Immature natural killer cell (primary cell): Measurements from ENCODE around the gene TXNRD1. TPM values are rescaled to one million over a fixed set of nuclear protein-coding genes. Genes with fewer than 3 reads are reported as not detected.

Experiments
- DNase-seq, 3 donors: peaks; one replicate each; pipeline ENCODE4 v3.0.0; 2022; ENCODE audit warnings: mixed read lengths in 1 of 3
- H3K27ac Mint-ChIP-seq, 6 donors: one replicate each; pipeline ENCODE4 v1.8.0; 2020; ENCODE audit warnings: mixed read lengths in 6 of 6, mild to moderate bottlenecking in 5 of 6, inconsistent platforms in 4 of 6, moderate library complexity in 3 of 6
- H3K27me3 Mint-ChIP-seq, 3 donors: one replicate each; pipeline ENCODE4 v1.8.0; 2020 to 2021; ENCODE audit warnings: low read depth in 3 of 3, mild to moderate bottlenecking in 3 of 3, mixed read lengths in 3 of 3, moderate library complexity in 3 of 3, inconsistent platforms in 1 of 3
- H3K36me3 Mint-ChIP-seq, 3 donors: one replicate each; pipeline ENCODE4 v1.8.0; 2020; ENCODE audit warnings: mixed read lengths in 3 of 3, inconsistent platforms in 2 of 3, mild to moderate bottlenecking in 2 of 3
- H3K4me1 Mint-ChIP-seq, 2 donors: one replicate each; pipeline ENCODE4 v1.8.0; 2020; ENCODE audit warnings: inconsistent platforms in 2 of 2, mild to moderate bottlenecking in 2 of 2, mixed read lengths in 2 of 2, moderate library complexity in 1 of 2
- H3K4me3 Mint-ChIP-seq, 5 donors: one replicate each; pipeline ENCODE4 v1.8.0; 2020; ENCODE audit warnings: mild to moderate bottlenecking in 5 of 5, mixed read lengths in 5 of 5, inconsistent platforms in 3 of 5, moderate library complexity in 3 of 5
- H3K9me3 Mint-ChIP-seq, 6 donors: one replicate each; pipeline ENCODE4 v1.8.0; 2020; ENCODE audit warnings: mild to moderate bottlenecking in 6 of 6, mixed read lengths in 6 of 6, inconsistent platforms in 4 of 6, moderate library complexity in 3 of 6
- polyA plus RNA-seq, 3 donors: library from polyadenylated mRNA; unstranded; fragments of 300-500 nt; fragmentation: Illumina TruSeq; gene quantifications; one replicate each; pipeline ENCODE4 v1.2.3, GENCODE V29; 2021

TXNRD1 gene
- polyA plus RNA-seq, 3 donors from 2014 or later = 30.4 to 53.7 (median 51.0) TPM

- Mint-ChIP-seq H3K36me3 (peaks cover 10 to 18% (median 11%) of the 10 kb centered on the region in 3 donors), H3K4me3 (no peak overlapping the region), H3K27me3 (peaks cover 0 to 2% (median 0%) of the 10 kb centered on the region in 3 donors), H3K4me1 (no peaks in the 10 kb centered on the region), H3K27ac (no peak overlapping the region), H3K9me3 (peaks cover 12 to 39% (median 26%) of the 10 kb centered on the region in 6 donors)
- no peak for DNase-seq
Measured at GRCh38 chr12:104234926-104235499, 19.4 kb downstream of the TXNRD1 start.

- DNase-seq = no peak
- H3K27me3 Mint-ChIP-seq = no peaks in the 10 kb centered on the region
- no peak overlapping the region for H3K4me3 Mint-ChIP-seq
- peaks cover 11 to 27% (median 22%) of the 10 kb centered on the region in 6 donors for H3K9me3 Mint-ChIP-seq
- H3K4me1 Mint-ChIP-seq = no peaks in the 10 kb centered on the region
- H3K27ac Mint-ChIP-seq = no peak overlapping the region
- peaks cover 7 to 12% (median 10%) of the 10 kb centered on the region in 3 donors for H3K36me3 Mint-ChIP-seq
Measured at GRCh38 chr12:104237930-104238329, 22.4 kb downstream of the TXNRD1 start.

DNA sequence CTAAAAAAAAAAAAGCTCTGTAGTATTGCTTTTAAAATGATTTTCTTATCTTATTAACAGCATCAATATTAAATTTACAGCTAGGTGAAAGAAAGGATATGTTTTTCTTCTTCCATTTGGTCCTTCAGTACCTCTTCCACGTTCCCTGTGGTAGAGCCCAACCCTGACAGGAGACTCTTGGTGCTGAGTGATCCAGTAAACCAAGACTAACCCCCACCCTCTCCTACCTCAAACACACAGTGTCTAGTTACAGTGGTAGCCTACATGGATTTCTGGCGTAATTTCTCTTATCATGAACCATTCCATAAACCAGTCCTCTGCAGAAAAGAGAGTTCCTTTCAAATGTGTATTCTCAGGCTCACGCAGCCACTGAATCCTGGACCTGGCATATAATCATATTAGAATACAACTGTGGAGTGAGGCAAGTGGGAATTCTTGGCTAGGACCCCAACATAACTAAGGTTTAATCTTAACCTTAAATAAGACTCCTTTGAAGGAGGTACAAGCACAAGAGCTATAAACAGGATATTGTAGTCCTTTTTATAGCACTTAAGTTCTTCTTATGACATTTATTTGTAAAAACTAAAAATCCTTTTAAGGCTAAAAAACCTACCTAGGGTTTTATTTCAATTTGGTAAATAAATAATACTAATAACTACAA is 27.1 kb downstream of the TXNRD1 start:
- H3K9me3 Mint-ChIP-seq = no peaks in the 10 kb centered on the region
- H3K27me3 Mint-ChIP-seq = peaks cover 0 to 7% (median 3%) of the 10 kb centered on the region in 3 donors
- H3K36me3 Mint-ChIP-seq = no peaks in the 10 kb centered on the region
- no peak for DNase-seq
- no peak overlapping the region for H3K27ac Mint-ChIP-seq
- no peak overlapping the region for H3K4me3 Mint-ChIP-seq
- H3K4me1 Mint-ChIP-seq = no peaks in the 10 kb centered on the region

DNA sequence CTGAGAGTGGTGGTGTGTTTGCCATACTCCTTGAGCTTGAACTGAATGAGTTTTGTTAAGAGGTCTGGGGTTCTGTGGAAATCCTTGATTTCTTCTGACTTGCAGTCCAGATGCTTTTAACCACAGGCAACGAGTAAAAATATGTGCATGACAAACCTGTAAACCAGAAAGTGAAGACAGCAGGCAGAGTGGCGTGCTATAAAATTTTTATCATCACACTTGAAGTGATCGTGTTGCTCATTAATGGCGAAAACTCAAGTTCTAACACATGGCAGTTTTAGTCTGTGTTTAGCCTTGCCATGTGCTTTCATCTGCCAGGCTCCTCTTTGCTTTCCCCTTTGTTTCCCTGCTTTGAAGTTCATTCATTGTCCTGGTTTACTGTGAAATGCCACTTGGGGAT is 28.0 kb downstream of the TXNRD1 start:
- H3K4me1 Mint-ChIP-seq = no peaks in the 10 kb centered on the region
- no peak for DNase-seq
- H3K36me3 Mint-ChIP-seq = no peaks in the 10 kb centered on the region
- H3K27ac Mint-ChIP-seq = no peak overlapping the region
- peaks cover 0 to 7% (median 3%) of the 10 kb centered on the region in 3 donors for H3K27me3 Mint-ChIP-seq
- H3K4me3 Mint-ChIP-seq = no peak overlapping the region
- H3K9me3 Mint-ChIP-seq = no peaks in the 10 kb centered on the region

DNA sequence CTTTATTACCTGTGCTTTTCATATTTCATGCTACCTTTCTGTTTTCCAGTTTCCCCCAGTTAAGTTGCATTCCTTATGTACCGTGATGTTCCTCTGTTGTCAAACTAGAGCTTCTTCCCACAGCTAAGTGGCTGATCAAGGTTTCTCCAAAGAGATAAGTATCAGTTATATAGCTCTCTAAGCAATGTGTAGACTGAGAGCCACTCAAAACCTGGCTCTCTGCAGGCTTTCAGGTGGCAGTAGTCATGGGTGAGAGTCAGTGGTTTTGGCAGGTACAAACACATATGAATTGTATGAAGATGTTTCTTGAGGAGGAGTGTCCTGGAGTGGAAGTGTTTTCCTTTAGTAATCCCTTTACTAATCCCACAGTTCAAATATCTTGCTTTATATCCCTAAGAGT is 28.4 kb downstream of the TXNRD1 start:
- DNase-seq = no peak
- Mint-ChIP-seq H3K27ac (no peak overlapping the region), H3K4me1 (no peaks in the 10 kb centered on the region), H3K4me3 (no peak overlapping the region), H3K27me3 (peaks cover 0 to 8% (median 3%) of the 10 kb centered on the region in 3 donors), H3K9me3 (no peaks in the 10 kb centered on the region), H3K36me3 (no peaks in the 10 kb centered on the region)

- Mint-ChIP-seq H3K36me3 (no peaks in the 10 kb centered on the region), H3K27ac (no peak overlapping the region), H3K9me3 (no peaks in the 10 kb centered on the region), H3K4me3 (no peak overlapping the region), H3K27me3 (peaks cover 0 to 9% (median 3%) of the 10 kb centered on the region in 3 donors), H3K4me1 (no peaks in the 10 kb centered on the region)
- DNase-seq = no peak
Measured at GRCh38 chr12:104247698-104248097, 32.1 kb downstream of the TXNRD1 start.

GRCh38 chr12:104248444-104248843 is 32.9 kb downstream of the TXNRD1 start:
- peaks cover 0 to 9% (median 3%) of the 10 kb centered on the region in 3 donors for H3K27me3 Mint-ChIP-seq
- no peaks in the 10 kb centered on the region for H3K4me1 Mint-ChIP-seq
- no peaks in the 10 kb centered on the region for H3K9me3 Mint-ChIP-seq
- DNase-seq = no peak
- H3K27ac Mint-ChIP-seq = no peak overlapping the region
- H3K36me3 Mint-ChIP-seq = no peaks in the 10 kb centered on the region
- H3K4me3 Mint-ChIP-seq = no peak overlapping the region

DNA sequence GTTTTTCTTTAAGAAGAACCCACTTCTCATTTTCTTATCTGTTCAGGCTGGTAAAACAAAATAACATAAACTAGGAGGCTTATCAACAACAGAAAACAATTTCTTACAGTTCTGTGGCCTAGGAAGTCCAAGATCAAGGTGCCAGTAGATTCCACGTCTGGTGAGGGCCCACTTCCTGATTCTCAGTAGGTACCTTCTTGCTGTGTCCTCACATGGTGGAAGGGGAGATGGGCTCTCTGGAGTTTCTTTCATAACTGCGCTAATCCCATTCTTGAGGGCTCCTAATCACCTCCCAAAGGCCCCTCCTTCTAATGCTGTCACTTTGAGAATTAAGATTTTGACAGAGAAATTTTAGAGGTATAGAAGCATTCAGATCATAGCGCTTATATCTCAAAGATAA is 33.4 kb downstream of the TXNRD1 start:
- H3K27me3 Mint-ChIP-seq = peaks cover 0 to 4% (median 3%) of the 10 kb centered on the region in 3 donors
- no peak overlapping the region for H3K4me3 Mint-ChIP-seq
- no peak overlapping the region for H3K27ac Mint-ChIP-seq
- H3K4me1 Mint-ChIP-seq = no peaks in the 10 kb centered on the region
- DNase-seq = no peak
- H3K36me3 Mint-ChIP-seq = no peaks in the 10 kb centered on the region
- no peaks in the 10 kb centered on the region for H3K9me3 Mint-ChIP-seq

DNA sequence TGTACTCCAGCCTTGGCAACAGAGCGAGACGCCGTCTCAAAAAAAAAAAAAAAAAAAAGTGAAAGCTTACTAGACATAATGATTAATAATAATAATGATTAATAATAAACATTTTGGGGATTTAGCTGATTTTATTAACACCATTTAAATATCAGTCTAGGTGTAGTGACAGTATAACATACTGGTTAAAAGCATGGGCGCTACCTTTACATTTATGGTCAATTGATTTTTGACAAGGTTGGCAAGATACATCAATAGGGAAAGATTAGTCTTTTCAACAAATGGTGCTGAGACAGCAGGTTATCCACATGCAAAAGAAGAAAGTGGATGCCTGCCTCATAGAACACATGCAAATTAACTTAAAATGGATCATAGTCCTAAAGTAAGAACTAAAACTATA is 34.3 kb downstream of the TXNRD1 start:
- DNase-seq = no peak
- no peak overlapping the region for H3K27ac Mint-ChIP-seq
- H3K27me3 Mint-ChIP-seq = peaks cover 0 to 2% (median under 1%) of the 10 kb centered on the region in 3 donors
- H3K36me3 Mint-ChIP-seq = no peaks in the 10 kb centered on the region
- no peaks in the 10 kb centered on the region for H3K9me3 Mint-ChIP-seq
- no peaks in the 10 kb centered on the region for H3K4me1 Mint-ChIP-seq
- H3K4me3 Mint-ChIP-seq = no peak overlapping the region

DNA sequence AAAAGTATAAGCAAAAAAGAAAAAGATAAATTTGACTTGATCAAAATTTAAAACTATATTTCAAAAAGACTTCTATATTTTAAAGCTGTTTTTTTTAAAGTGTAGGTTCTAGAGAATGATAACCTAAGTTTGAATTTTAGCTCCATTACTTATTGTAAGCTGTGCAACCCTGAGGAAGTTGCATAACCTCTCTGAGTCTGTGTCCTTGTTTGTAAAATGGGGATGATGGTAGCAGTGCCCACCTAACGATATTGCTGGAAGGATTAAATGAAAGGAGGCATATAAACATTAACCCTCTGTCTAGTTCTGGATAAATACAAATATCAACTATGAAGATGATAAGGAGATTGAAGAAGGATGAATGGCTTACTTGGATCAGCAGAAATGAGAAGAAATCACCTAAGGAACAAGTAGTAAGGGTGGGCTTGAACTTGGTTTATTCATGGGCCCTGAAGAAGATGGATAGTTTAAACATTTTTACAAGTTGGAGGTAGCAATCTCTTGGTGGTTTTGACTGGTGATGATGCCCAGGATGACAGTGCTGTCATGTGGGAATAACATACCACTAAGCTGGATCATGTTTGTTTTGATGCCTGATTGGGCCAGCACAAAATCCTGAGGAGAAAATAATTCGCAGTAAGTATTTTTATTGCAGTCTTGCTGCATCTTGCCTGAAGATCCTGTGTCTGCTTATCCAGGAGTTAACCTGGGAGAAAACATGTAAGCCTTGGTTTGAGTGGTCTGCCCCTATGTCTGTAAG is 35.0 kb downstream of the TXNRD1 start:
- Mint-ChIP-seq H3K27ac (no peak overlapping the region), H3K4me3 (no peak overlapping the region), H3K9me3 (no peaks in the 10 kb centered on the region), H3K4me1 (no peaks in the 10 kb centered on the region), H3K27me3 (peaks cover 0 to 2% (median 0%) of the 10 kb centered on the region in 3 donors), H3K36me3 (no peaks in the 10 kb centered on the region)
- DNase-seq = no peak

DNA sequence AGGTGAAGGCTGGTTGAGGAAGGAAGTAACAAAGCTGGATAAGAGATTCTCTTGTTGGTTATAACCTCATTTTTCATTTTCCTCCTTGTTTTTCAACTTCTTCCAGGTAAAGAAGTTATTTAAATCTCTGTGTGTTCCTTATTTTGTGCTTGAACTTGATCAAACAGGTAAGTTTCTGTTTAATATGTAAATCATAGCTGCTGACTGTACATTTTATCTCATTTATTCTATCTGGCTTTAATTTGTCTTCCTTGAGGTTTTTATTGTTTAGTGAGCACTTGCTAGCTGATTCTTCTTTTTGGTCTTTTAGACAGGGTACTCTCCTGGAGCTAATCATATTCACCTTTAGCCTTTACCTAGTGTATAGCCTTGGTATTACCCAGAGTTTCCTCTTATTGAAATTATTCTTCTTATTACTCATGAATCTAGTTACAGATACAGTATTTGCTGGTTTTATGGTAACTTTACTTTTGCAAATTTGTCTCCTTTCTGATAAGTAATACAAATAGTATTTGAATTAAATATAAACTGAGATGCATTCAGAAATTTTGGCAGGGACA is 42.4 kb downstream of the TXNRD1 start:
- no peaks in the 10 kb centered on the region for H3K36me3 Mint-ChIP-seq
- peaks cover 0 to 3% (median 3%) of the 10 kb centered on the region in 3 donors for H3K27me3 Mint-ChIP-seq
- no peaks in the 10 kb centered on the region for H3K9me3 Mint-ChIP-seq
- no peak overlapping the region for H3K4me3 Mint-ChIP-seq
- H3K4me1 Mint-ChIP-seq = no peaks in the 10 kb centered on the region
- no peak for DNase-seq
- no peak overlapping the region for H3K27ac Mint-ChIP-seq

- Mint-ChIP-seq H3K4me3 (no peak overlapping the region), H3K9me3 (no peaks in the 10 kb centered on the region), H3K36me3 (no peaks in the 10 kb centered on the region), H3K27ac (no peak overlapping the region), H3K27me3 (peaks cover 0 to 3% (median 3%) of the 10 kb centered on the region in 3 donors), H3K4me1 (no peaks in the 10 kb centered on the region)
- no peak for DNase-seq
Measured at GRCh38 chr12:104258476-104259067, 43.0 kb downstream of the TXNRD1 start.

DNA sequence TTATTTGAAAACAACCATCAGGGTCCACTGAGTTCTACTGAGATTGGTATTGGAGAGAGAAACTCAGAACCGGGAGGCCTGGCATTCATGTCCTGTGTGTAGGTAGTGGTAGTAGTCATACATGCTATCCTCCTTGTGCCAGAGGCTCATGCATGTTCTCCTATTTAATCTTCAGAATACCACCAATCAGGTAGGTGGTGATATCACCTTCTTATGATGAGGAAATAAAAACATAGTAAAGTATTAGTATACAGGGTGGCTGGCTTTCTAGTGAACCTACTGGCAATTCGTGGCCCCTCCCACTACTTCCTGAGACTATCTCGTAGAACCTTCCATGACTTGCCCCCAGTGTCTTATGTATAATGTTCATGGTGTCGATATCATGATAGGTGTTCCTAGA is 47.4 kb downstream of the TXNRD1 start:
- Mint-ChIP-seq H3K27me3 (peaks cover 0 to 6% (median 0%) of the 10 kb centered on the region in 3 donors), H3K36me3 (no peaks in the 10 kb centered on the region), H3K4me1 (no peaks in the 10 kb centered on the region), H3K27ac (no peak overlapping the region), H3K9me3 (no peaks in the 10 kb centered on the region), H3K4me3 (no peak overlapping the region)
- DNase-seq = no peak
